PC-3 (cell line): ENCODE data around the gene ZNF726. TPM values are rescaled to one million over a fixed set of nuclear protein-coding genes. Genes with fewer than 3 reads are reported as not detected.

Source experiments
- ATAC-seq: fragments of 200-7000 bp; cut with Tn5 transposase; 2 replicates; pipeline ENCODE4 v1.9.1; 2020; ENCODE audit warnings: mild to moderate bottlenecking, moderate library complexity
- BruUV-seq: library from RNA; stranded (reverse); fragments of 400-500 nt; replicated peaks from 2 replicates; lab custom pipeline; 2021; lab: Mats Ljungman, UMichigan
- CTCF ChIA-PET: fragments of 300-600 bp; sonication (Branson Sonifier 250); formaldehyde crosslinking; loops from one replicate; lab custom pipeline; 2022; ENCODE audit warnings: antibody characterized with exemption; lab: Charles Lee
- POLR2A ChIA-PET: fragments of 300-600 bp; sonication (Branson Sonifier 250); formaldehyde crosslinking; loops from one replicate; lab custom pipeline; 2022; ENCODE audit warnings: antibody characterized with exemption; ENCODE audit not compliant: unreplicated experiment; lab: Charles Lee
- DNase-seq: peaks from one replicate; pipeline ENCODE4 v3.0.0-alpha.2; 2015
- H2AFZ ChIP-seq: fragments of 300-600 bp; sonication (generic); 2 replicates; pipeline ENCODE4 v1.6.0; 2016; ENCODE audit warnings: antibody characterized with exemption, low read length
- H3F3A ChIP-seq: fragments of 300-600 bp; sonication (generic); one replicate; pipeline ENCODE4 v1.6.0; 2017; ENCODE audit warnings: antibody characterized with exemption, low read length, control low read depth, mild to moderate bottlenecking; ENCODE audit not compliant: unreplicated experiment
- H3K27ac ChIP-seq: fragments of 300-600 bp; sonication (generic); 2 replicates; pipeline ENCODE4 v1.5.1; 2016; ENCODE audit warnings: mild to moderate bottlenecking, low read length
- H3K27me3 ChIP-seq: fragments of 300-600 bp; sonication (generic); 2 replicates; pipeline ENCODE4 v1.6.1; 2016; ENCODE audit warnings: low read length, mixed read lengths
- H3K36me3 ChIP-seq: fragments of 300-600 bp; sonication (generic); 2 replicates; pipeline ENCODE4 v1.6.1; 2016; ENCODE audit warnings: low read depth, mixed run types, low read length, mixed read lengths
- H3K4me1 ChIP-seq: fragments of 300-600 bp; sonication (generic); 2 replicates; pipeline ENCODE4 v1.5.1; 2016; ENCODE audit warnings: low read length; ENCODE audit not compliant: insufficient read depth
- H3K4me2 ChIP-seq: fragments of 300-600 bp; sonication (generic); 2 replicates; pipeline ENCODE4 v1.6.0; 2016; ENCODE audit warnings: low read length
- H3K4me3 ChIP-seq: fragments of 300-600 bp; sonication (generic); 2 replicates; pipeline ENCODE4 v1.5.1; 2016; ENCODE audit warnings: mild to moderate bottlenecking, low read length, mixed read lengths
- H3K79me2 ChIP-seq: fragments of 300-600 bp; sonication (generic); 2 replicates; pipeline ENCODE4 v1.6.1; 2017; ENCODE audit warnings: low read length, mixed read lengths
- H3K9ac ChIP-seq: fragments of 300-600 bp; sonication (generic); 2 replicates; pipeline ENCODE4 v1.6.0; 2016; ENCODE audit warnings: mild to moderate bottlenecking, low read length
- H3K9me2 ChIP-seq: fragments of 300-600 bp; sonication (generic); replicated peaks from 2 replicates; pipeline ENCODE4 v1.6.1; 2016; ENCODE audit warnings: mixed run types, low read length, mixed read lengths
- H3K9me3 ChIP-seq: fragments of 300-600 bp; sonication (generic); 2 replicates; pipeline ENCODE4 v1.6.1; 2016; ENCODE audit warnings: low read length, mixed read lengths
- H4K20me1 ChIP-seq: fragments of 300-600 bp; sonication (generic); 2 replicates; pipeline ENCODE4 v1.6.1; 2016; ENCODE audit warnings: low read length, mixed read lengths
- EZH2 ChIP-seq: fragments of 300-600 bp; sonication (generic); IDR thresholded peaks from one replicate; pipeline ENCODE4 v1.6.1; 2017; ENCODE audit warnings: antibody characterized with exemption, mild to moderate bottlenecking, low read length; ENCODE audit not compliant: unreplicated experiment
- EZH2phosphoT487 ChIP-seq: fragments of 300-600 bp; sonication (generic); IDR thresholded peaks from 2 replicates; pipeline ENCODE4 v1.6.1; 2018; ENCODE audit warnings: mild to moderate bottlenecking, antibody characterized with exemption, low read length, borderline replicate concordance
- intact Hi-C: fragments of 100-400 bp; cut with micrococcal nuclease; formaldehyde crosslinking; loops from 2 replicates; pipeline ENCODE4 v1.9.0; 2023
- total RNA-seq: library from RNA; depleted of rRNA; stranded (reverse); fragments of >200 nt; gene quantifications from 2 replicates; pipeline ENCODE4 v1.2.3, GENCODE V29; 2014
- TF ChIP-seq, protein P1 (sequence below): fragments of 300-600 bp; sonication (generic); conservative IDR thresholded peaks from 2 replicates; pipeline ENCODE4 v1.5.1; 2017; ENCODE audit warnings: antibody characterized with exemption, low read depth, mild to moderate bottlenecking, low read length

Gene ZNF726
- total RNA-seq, 1 experiment from 2014 or later = 12.7 TPM

DNA sequence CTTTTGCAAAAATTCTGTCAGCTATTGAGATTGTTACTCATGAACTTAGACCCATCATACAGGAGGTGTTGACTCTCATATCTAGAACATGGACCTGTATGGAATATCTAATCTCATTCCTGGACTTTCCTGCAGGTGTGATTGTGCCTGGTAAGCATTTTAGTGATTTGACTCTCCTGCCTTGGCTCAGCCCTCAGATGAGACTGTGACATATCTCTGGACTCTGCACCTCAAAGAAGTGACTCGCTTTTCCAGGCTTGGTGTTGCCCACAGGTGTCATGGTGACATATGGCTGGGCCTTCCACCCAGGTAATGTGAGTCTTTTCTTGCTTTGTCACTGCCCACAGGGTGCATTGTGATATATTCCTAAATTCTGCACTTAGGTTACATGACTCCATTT, 17.8 kb upstream of the ZNF726 start:
- ATAC-seq = no peak
- intact Hi-C loops = no loop called here
- Histone ChIP-seq H3K4me3 (no peak overlapping the region), H3K79me2 (no peaks in the 10 kb centered on the region), H4K20me1 (no peaks in the 10 kb centered on the region), H3K4me2 (no peak overlapping the region), H3K9me3 (no peaks in the 10 kb centered on the region), H3K9ac (no peak overlapping the region), H3K27me3 (no peaks in the 10 kb centered on the region), H3F3A (no peaks in the 10 kb centered on the region), H2AFZ (no peak overlapping the region), H3K27ac (no peak overlapping the region), H3K9me2 (no peaks in the 10 kb centered on the region), H3K4me1 (no peaks in the 10 kb centered on the region), H3K36me3 (no peaks in the 10 kb centered on the region)
- TF ChIP-seq EZH2phosphoT487 (no peak), EZH2 (no peak)
- TF ChIP-seq, protein P1, sequence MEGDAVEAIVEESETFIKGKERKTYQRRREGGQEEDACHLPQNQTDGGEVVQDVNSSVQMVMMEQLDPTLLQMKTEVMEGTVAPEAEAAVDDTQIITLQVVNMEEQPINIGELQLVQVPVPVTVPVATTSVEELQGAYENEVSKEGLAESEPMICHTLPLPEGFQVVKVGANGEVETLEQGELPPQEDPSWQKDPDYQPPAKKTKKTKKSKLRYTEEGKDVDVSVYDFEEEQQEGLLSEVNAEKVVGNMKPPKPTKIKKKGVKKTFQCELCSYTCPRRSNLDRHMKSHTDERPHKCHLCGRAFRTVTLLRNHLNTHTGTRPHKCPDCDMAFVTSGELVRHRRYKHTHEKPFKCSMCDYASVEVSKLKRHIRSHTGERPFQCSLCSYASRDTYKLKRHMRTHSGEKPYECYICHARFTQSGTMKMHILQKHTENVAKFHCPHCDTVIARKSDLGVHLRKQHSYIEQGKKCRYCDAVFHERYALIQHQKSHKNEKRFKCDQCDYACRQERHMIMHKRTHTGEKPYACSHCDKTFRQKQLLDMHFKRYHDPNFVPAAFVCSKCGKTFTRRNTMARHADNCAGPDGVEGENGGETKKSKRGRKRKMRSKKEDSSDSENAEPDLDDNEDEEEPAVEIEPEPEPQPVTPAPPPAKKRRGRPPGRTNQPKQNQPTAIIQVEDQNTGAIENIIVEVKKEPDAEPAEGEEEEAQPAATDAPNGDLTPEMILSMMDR = no peak
- no peak for DNase-seq
- POLR2A ChIA-PET = no interaction called here
- BruUV-seq = no TSS peak
- CTCF ChIA-PET = no interaction called here

DNA sequence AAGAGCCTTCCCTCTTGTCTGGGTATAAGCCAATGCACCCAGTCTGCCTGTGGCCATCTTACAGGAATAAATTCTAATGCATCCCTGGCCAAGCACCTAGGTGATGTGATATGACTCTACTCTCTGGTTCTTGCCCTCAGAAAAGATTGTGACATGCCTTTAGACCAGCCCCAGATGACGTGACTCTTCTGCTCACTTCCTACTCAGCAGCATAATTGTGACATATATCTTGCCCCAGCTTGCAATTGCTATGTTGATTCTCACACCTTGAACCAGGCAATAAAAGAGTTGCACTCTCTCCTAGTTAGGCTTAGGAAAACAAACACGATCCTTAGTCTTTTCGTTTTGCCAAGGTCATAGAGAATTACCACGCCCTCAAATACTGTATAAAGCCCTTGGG, 13.3 kb upstream of the ZNF726 start:
- Histone ChIP-seq H3F3A (no peaks in the 10 kb centered on the region), H3K4me1 (no peaks in the 10 kb centered on the region), H3K9me3 (peaks cover 11% of the 10 kb centered on the region; the same call in 1 of the 2 replicates), H3K9ac (no peak overlapping the region), H3K9me2 (no peaks in the 10 kb centered on the region), H3K27ac (no peak overlapping the region), H4K20me1 (no peaks in the 10 kb centered on the region), H2AFZ (no peak overlapping the region), H3K4me3 (no peak overlapping the region), H3K36me3 (no peaks in the 10 kb centered on the region), H3K4me2 (no peak overlapping the region), H3K27me3 (no peaks in the 10 kb centered on the region), H3K79me2 (no peaks in the 10 kb centered on the region)
- intact Hi-C loops = no loop called here
- ChIA-PET CTCF (no interaction called here), POLR2A (no interaction called here)
- DNase-seq = no peak
- BruUV-seq = no TSS peak
- no peak for ATAC-seq
- TF ChIP-seq EZH2 (no peak), EZH2phosphoT487 (no peak)
- TF ChIP-seq, protein P1 = no peak

DNA sequence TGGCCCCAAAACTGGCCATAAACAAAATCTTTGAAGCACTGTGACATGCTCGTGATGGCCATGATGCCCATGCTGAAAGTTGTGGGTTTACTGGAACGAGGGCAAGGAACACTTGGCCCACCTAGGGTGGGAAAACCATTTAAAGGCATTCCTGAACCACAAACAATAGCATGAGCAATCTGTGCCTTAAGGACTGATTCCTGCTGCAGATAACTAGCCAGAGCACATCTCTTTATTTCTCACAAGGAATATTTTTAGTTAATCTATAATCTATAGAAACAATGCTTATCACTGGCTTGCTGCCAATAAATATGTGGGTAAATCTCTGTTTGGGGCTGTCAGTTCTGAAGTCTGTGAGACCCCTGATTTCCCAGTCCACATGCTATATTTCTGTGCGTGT, 10.3 kb upstream of the ZNF726 start:
- Histone ChIP-seq H3K4me2 (no peak overlapping the region), H4K20me1 (no peaks in the 10 kb centered on the region), H3K27ac (no peak overlapping the region), H3K4me3 (no peak overlapping the region), H3K36me3 (no peaks in the 10 kb centered on the region), H3K79me2 (no peaks in the 10 kb centered on the region), H3K27me3 (no peaks in the 10 kb centered on the region), H3K9ac (no peak overlapping the region), H3K4me1 (no peaks in the 10 kb centered on the region), H3F3A (no peaks in the 10 kb centered on the region), H2AFZ (no peak overlapping the region), H3K9me2 (no peaks in the 10 kb centered on the region), H3K9me3 (peaks cover 14% of the 10 kb centered on the region; the same call in 1 of the 2 replicates)
- ChIA-PET CTCF (no interaction called here), POLR2A (no interaction called here)
- TF ChIP-seq, protein P1 = no peak
- TF ChIP-seq EZH2 (no peak), EZH2phosphoT487 (no peak)
- ATAC-seq (no peak), DNase-seq (no peak)
- intact Hi-C loops = no loop called here
- no TSS peak for BruUV-seq
